SK-N-SH (cell line): Measurements from ENCODE around the gene ZNF646.

Experiments used
- CHD2 ChIP-seq: fragments of 150-350 bp; IDR thresholded peaks from 2 replicates; pipeline ENCODE4 v1.6.1; 2018; ENCODE audit warnings: low read length; ENCODE audit not compliant: partially characterized antibody
- EP300 ChIP-seq, 2 experiments: IDR thresholded peaks; 2 replicates each; pipeline versions ENCODE4 v1.4.0 to v1.6.1; 2012; ENCODE audit warnings: borderline replicate concordance in 1 of 2, low read depth in 1 of 2, low read length in 1 of 2
- FOXM1 ChIP-seq: IDR thresholded peaks from 2 replicates; pipeline ENCODE4 v1.4.0; 2012; ENCODE audit warnings: low read depth, mild to moderate bottlenecking
- MXI1 ChIP-seq: IDR thresholded peaks from 2 replicates; pipeline ENCODE4 v1.6.1; 2012; ENCODE audit warnings: mild to moderate bottlenecking, low read depth, low read length, improper control_type of control experiment
- POLR2AphosphoS5 ChIP-seq: IDR thresholded peaks from 2 replicates; pipeline ENCODE4 v1.6.1; 2012; ENCODE audit warnings: low read depth, low read length
- RAD21 ChIP-seq: IDR thresholded peaks from 2 replicates; pipeline ENCODE4 v1.6.1; 2012; ENCODE audit warnings: mild to moderate bottlenecking, low read length
- SIN3A ChIP-seq: IDR thresholded peaks from 2 replicates; pipeline ENCODE4 v1.6.1; 2012; ENCODE audit warnings: low read depth, mild to moderate bottlenecking, low read length, moderate library complexity, borderline replicate concordance
- SMC3 ChIP-seq: IDR thresholded peaks from 2 replicates; pipeline ENCODE4 v1.6.1; 2012; ENCODE audit warnings: low read depth, low read length, improper control_type of control experiment
- TAF1 ChIP-seq: IDR thresholded peaks from 2 replicates; pipeline ENCODE4 v1.6.1; 2012; ENCODE audit warnings: low read depth, mild to moderate bottlenecking, low read length, moderate library complexity, borderline replicate concordance
- TF ChIP-seq, protein P1 (sequence below): IDR thresholded peaks from 2 replicates; pipeline ENCODE4 v1.6.1; 2012; ENCODE audit warnings: mild to moderate bottlenecking, low read depth, low read length, moderate library complexity
- TF ChIP-seq, protein P2 (sequence below): fragments of 200-600 bp; sonication (generic); IDR thresholded peaks from 2 replicates; pipeline ENCODE4 v1.6.1; 2017; ENCODE audit warnings: antibody characterized with exemption, mild to moderate bottlenecking, moderate library complexity

DNA sequence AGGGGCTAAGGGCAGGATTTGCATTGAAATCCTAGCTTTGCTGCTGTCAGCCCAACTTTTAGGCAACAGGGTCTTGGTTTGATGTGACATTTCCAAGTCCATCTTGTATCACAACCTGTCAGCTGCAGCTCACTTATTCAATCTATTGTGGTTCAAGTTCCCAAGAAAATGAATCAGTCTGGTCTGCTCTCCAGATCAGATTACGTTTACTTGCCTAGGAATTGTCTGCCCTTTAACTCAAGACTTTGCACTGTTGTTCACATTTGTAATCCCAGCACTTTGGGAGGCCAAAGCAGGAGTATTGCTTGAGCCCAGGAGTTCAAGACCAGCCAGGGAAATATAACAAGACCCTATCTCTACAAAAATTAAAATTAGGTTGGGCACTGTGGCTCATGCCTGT is 30.9 kb upstream of the ZNF646 start:
- TF ChIP-seq MXI1 (no peak), POLR2AphosphoS5 (no peak), RAD21 (no peak), SIN3A (no peak), TAF1 (no peak), SMC3 (no peak), FOXM1 (no peak), CHD2 (no peak), EP300 (IDR thresholded peaks at IDR 0.05; ENCODE audit: borderline replicate concordance in 1 of 2, low read depth in 1 of 2, low read length in 1 of 2) (no peak)
- TF ChIP-seq, protein P1, sequence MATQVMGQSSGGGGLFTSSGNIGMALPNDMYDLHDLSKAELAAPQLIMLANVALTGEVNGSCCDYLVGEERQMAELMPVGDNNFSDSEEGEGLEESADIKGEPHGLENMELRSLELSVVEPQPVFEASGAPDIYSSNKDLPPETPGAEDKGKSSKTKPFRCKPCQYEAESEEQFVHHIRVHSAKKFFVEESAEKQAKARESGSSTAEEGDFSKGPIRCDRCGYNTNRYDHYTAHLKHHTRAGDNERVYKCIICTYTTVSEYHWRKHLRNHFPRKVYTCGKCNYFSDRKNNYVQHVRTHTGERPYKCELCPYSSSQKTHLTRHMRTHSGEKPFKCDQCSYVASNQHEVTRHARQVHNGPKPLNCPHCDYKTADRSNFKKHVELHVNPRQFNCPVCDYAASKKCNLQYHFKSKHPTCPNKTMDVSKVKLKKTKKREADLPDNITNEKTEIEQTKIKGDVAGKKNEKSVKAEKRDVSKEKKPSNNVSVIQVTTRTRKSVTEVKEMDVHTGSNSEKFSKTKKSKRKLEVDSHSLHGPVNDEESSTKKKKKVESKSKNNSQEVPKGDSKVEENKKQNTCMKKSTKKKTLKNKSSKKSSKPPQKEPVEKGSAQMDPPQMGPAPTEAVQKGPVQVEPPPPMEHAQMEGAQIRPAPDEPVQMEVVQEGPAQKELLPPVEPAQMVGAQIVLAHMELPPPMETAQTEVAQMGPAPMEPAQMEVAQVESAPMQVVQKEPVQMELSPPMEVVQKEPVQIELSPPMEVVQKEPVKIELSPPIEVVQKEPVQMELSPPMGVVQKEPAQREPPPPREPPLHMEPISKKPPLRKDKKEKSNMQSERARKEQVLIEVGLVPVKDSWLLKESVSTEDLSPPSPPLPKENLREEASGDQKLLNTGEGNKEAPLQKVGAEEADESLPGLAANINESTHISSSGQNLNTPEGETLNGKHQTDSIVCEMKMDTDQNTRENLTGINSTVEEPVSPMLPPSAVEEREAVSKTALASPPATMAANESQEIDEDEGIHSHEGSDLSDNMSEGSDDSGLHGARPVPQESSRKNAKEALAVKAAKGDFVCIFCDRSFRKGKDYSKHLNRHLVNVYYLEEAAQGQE: no peak
- TF ChIP-seq, protein P2, sequence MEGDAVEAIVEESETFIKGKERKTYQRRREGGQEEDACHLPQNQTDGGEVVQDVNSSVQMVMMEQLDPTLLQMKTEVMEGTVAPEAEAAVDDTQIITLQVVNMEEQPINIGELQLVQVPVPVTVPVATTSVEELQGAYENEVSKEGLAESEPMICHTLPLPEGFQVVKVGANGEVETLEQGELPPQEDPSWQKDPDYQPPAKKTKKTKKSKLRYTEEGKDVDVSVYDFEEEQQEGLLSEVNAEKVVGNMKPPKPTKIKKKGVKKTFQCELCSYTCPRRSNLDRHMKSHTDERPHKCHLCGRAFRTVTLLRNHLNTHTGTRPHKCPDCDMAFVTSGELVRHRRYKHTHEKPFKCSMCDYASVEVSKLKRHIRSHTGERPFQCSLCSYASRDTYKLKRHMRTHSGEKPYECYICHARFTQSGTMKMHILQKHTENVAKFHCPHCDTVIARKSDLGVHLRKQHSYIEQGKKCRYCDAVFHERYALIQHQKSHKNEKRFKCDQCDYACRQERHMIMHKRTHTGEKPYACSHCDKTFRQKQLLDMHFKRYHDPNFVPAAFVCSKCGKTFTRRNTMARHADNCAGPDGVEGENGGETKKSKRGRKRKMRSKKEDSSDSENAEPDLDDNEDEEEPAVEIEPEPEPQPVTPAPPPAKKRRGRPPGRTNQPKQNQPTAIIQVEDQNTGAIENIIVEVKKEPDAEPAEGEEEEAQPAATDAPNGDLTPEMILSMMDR: no peak
